Caco-2 (cell line): ENCODE results near the gene TIMP2. TPM values are rescaled to one million over a fixed set of nuclear protein-coding genes. Genes with fewer than 3 reads are reported as not detected.

ENCODE experiments used
- BruUV-seq: library from RNA; stranded (reverse); fragments of 400-500 nt; replicated peaks from 2 replicates; lab custom pipeline; 2021; lab: Mats Ljungman, UMichigan
- CTCF ChIA-PET: fragments of 300-600 bp; sonication (Branson Sonifier 250); formaldehyde crosslinking; loops from one replicate; lab custom pipeline; 2022; ENCODE audit warnings: antibody characterized with exemption; lab: Charles Lee
- POLR2A ChIA-PET: fragments of 300-600 bp; sonication (Branson Sonifier 250); formaldehyde crosslinking; loops from one replicate; lab custom pipeline; 2022; ENCODE audit warnings: antibody characterized with exemption; lab: Charles Lee
- DNase-seq, 2 experiments: peaks; one replicate each; pipeline versions ENCODE4 v3.0.0 to v3.0.0-alpha.2; 2020 to 2022
- H3K27me3 ChIP-seq: replicated peaks from 2 replicates; pipeline ENCODE4 v1.6.0; 2011; ENCODE audit warnings: low read length; ENCODE audit not compliant: control insufficient read depth, insufficient read depth
- H3K36me3 ChIP-seq: 2 replicates; pipeline ENCODE4 v1.5.1; 2011; ENCODE audit warnings: low read length; ENCODE audit not compliant: control insufficient read depth, insufficient read depth
- H3K4me1 ChIP-seq: fragments of 250-450 bp; sonication (Bioruptor Pico); 2 replicates; pipeline ENCODE4 v1.5.1; 2020; ENCODE audit warnings: mild to moderate bottlenecking
- H3K4me3 ChIP-seq: 2 replicates; pipeline ENCODE4 v1.5.1; 2011; ENCODE audit warnings: low read depth, mild to moderate bottlenecking, control low read depth, low read length
- H3K9me3 ChIP-seq: fragments of 250-450 bp; sonication (Bioruptor Pico); 2 replicates; pipeline ENCODE4 v1.5.1; 2020; ENCODE audit warnings: mild to moderate bottlenecking, moderate library complexity
- H3K27ac Mint-ChIP-seq: one replicate; pipeline ENCODE4 v1.8.0; 2022; ENCODE audit warnings: mixed read lengths; ENCODE audit not compliant: unreplicated experiment
- H3K27me3 Mint-ChIP-seq: one replicate; pipeline ENCODE4 v1.8.0; 2022; ENCODE audit warnings: mixed read lengths; ENCODE audit not compliant: insufficient read depth, unreplicated experiment
- H3K36me3 Mint-ChIP-seq: one replicate; pipeline ENCODE4 v1.8.0; 2022; ENCODE audit warnings: mild to moderate bottlenecking, mixed read lengths; ENCODE audit not compliant: insufficient read depth, unreplicated experiment
- H3K4me1 Mint-ChIP-seq: one replicate; pipeline ENCODE4 v1.8.0; 2022; ENCODE audit warnings: low read depth, mixed read lengths; ENCODE audit not compliant: unreplicated experiment
- H3K4me3 Mint-ChIP-seq: one replicate; pipeline ENCODE4 v1.8.0; 2022; ENCODE audit warnings: mild to moderate bottlenecking, moderate library complexity, mixed read lengths; ENCODE audit not compliant: unreplicated experiment
- H3K9me3 Mint-ChIP-seq: one replicate; pipeline ENCODE4 v1.8.0; 2022; ENCODE audit warnings: mixed read lengths; ENCODE audit not compliant: unreplicated experiment
- CTCF ChIP-seq, 2 experiments: fragments of 200-600 bp in 1 of 2; IDR thresholded peaks; 1 replicate in 1 of 2; 2 replicates in 1 of 2; pipeline versions ENCODE4 v1.5.1 to v1.8.0; 2011 to 2022; ENCODE audit warnings: antibody characterized with exemption in 1 of 2, control low read depth in 1 of 2, inconsistent platforms in 1 of 2, low read depth in 1 of 2, low read length in 1 of 2, mild to moderate bottlenecking in 1 of 2, moderate library complexity in 1 of 2; ENCODE audit not compliant: insufficient read depth in 1 of 2, severe bottlenecking in 1 of 2, unreplicated experiment in 1 of 2
- intact Hi-C: fragments of 100-400 bp; cut with micrococcal nuclease; formaldehyde crosslinking; loops from one replicate; pipeline ENCODE4 v1.10.0; 2022; ENCODE audit not compliant: unreplicated experiment
- total RNA-seq: library from RNA; stranded (reverse); gene quantifications from 2 replicates; pipeline ENCODE4 v1.2.3, GENCODE V29; 2022

Gene TIMP2
- total RNA-seq, 1 experiment from 2014 or later = 70.1 TPM

GRCh38 chr17:78876094-78876597, 49.0 kb downstream of the TIMP2 start:
- ChIA-PET POLR2A (no interaction called here), CTCF (interaction anchor here (0.8 to 1.1 kb wide), 2 partner anchors 90 to 96 kb away, joined by 3 to 8 read pairs; no protein-coding TSS in a partner anchor)
- no peaks in the 10 kb centered on the region for H3K27me3 Mint-ChIP-seq
- H3K9me3 ChIP-seq = no peaks in the 10 kb centered on the region
- TF ChIP-seq CTCF (IDR thresholded peaks at IDR 0.05; ENCODE audit: insufficient read depth in 1 of 2, low read depth in 1 of 2, low read length in 1 of 2, severe bottlenecking in 1 of 2, unreplicated experiment in 1 of 2) = no peak
- no peaks in the 10 kb centered on the region; the same call in 1 of the 2 replicates for H3K36me3 ChIP-seq
- no peak for DNase-seq
- H3K36me3 Mint-ChIP-seq = peaks cover 23% of the 10 kb centered on the region
- no peaks in the 10 kb centered on the region for H3K4me1 ChIP-seq
- intact Hi-C loops = no loop called here
- H3K4me3 ChIP-seq = no peak overlapping the region
- H3K27me3 ChIP-seq = no peaks in the 10 kb centered on the region
- no peak overlapping the region for H3K4me3 Mint-ChIP-seq
- peaks cover 6% of the 10 kb centered on the region for H3K4me1 Mint-ChIP-seq
- H3K9me3 Mint-ChIP-seq = no peaks in the 10 kb centered on the region
- BruUV-seq = no TSS peak
- H3K27ac Mint-ChIP-seq = peak overlapping the region; percentile 10

- no TSS peak for BruUV-seq
- DNase-seq = no peak
- no peak for TF ChIP-seq CTCF (IDR thresholded peaks at IDR 0.05; ENCODE audit: insufficient read depth in 1 of 2, low read depth in 1 of 2, low read length in 1 of 2, severe bottlenecking in 1 of 2, unreplicated experiment in 1 of 2)
- H3K36me3 ChIP-seq = peaks cover 1% of the 10 kb centered on the region
- ChIA-PET POLR2A (no interaction called here), CTCF (interaction anchor here (1.1 kb wide), 1 partner anchor 96 kb away, joined by 3 read pairs; no protein-coding TSS in a partner anchor)
- no peaks in the 10 kb centered on the region for H3K9me3 ChIP-seq
- peaks cover 6% of the 10 kb centered on the region for H3K4me1 Mint-ChIP-seq
- intact Hi-C loops = no loop called here
- H3K4me1 ChIP-seq = no peaks in the 10 kb centered on the region
- H3K9me3 Mint-ChIP-seq = no peaks in the 10 kb centered on the region
- H3K27me3 ChIP-seq = no peaks in the 10 kb centered on the region
- peaks cover 25% of the 10 kb centered on the region for H3K36me3 Mint-ChIP-seq
- H3K27ac Mint-ChIP-seq = peak overlapping the region; percentile 67
- no peaks in the 10 kb centered on the region for H3K27me3 Mint-ChIP-seq
- H3K4me3 ChIP-seq = no peak overlapping the region
- H3K4me3 Mint-ChIP-seq = no peak overlapping the region
Measured at GRCh38 chr17:78875363-78876093, 49.7 kb downstream of the TIMP2 start.

- Mint-ChIP-seq H3K4me3 (no peak overlapping the region), H3K27ac (no peak overlapping the region), H3K4me1 (peaks cover 6% of the 10 kb centered on the region), H3K36me3 (peaks cover 30% of the 10 kb centered on the region), H3K9me3 (no peaks in the 10 kb centered on the region), H3K27me3 (no peaks in the 10 kb centered on the region)
- intact Hi-C loops = no loop called here
- BruUV-seq = no TSS peak
- Histone ChIP-seq H3K9me3 (no peaks in the 10 kb centered on the region), H3K27me3 (no peaks in the 10 kb centered on the region), H3K4me3 (no peak overlapping the region), H3K36me3 (peaks cover 1% of the 10 kb centered on the region), H3K4me1 (no peaks in the 10 kb centered on the region)
- no peak for TF ChIP-seq CTCF (IDR thresholded peaks at IDR 0.05; ENCODE audit: insufficient read depth in 1 of 2, low read depth in 1 of 2, low read length in 1 of 2, severe bottlenecking in 1 of 2, unreplicated experiment in 1 of 2)
- ChIA-PET POLR2A (interaction anchor here (1.0 kb wide), 1 partner anchor 32 kb away, joined by 3 read pairs; no protein-coding TSS in a partner anchor), CTCF (no interaction called here)
- DNase-seq = no peak
Measured at GRCh38 chr17:78873519-78874340, 51.5 kb downstream of the TIMP2 start.
